GM15510 (cell line): ENCODE results near the gene KCNIP4.

Experiments
- POLR2A ChIP-seq: IDR thresholded peaks from 3 replicates; pipeline ENCODE4 v1.6.1; 2011; ENCODE audit warnings: borderline replicate concordance; ENCODE audit not compliant: insufficient read length; ENCODE audit errors: extremely low read depth

KCNIP4 gene

DNA sequence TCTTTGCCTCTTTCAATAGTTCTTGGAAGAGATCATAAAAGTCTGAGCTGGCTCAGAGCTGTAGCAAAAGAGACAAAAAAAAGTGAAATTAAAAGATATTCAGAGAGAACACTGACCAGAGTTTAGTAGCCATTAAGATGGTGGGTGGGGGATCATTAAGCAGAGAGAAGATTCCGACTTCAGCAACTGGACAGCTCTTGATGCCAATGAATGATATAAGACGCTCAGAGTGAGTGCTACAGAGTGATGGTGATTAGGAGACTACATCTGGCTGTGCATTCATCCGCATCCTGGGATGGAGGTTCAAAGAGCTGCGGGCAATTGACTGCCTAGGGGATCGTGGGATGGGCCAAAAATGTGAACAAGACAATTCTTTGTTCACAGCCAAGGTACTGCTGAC, 1069.8 kb downstream of the KCNIP4 start:
- no peak for TF ChIP-seq POLR2A

DNA sequence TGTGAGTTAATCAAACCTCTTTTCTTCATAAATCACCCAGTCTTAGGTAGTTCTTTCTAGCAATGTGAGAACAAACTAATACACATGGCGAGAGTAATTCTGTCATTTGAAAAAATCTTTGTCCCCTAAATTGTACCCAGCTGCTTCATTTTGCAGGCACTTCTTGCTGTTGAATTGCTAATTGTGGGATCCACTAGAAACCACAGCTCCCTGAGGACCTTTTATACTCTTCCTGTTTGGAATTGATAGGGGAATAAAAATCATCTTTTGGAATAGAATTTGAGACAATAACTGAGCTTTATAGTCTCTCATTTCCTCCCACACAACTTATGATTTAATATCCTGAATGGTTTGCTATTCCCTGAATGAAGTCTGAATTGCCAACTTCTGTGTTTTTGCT, 1078.1 kb downstream of the KCNIP4 start:
- no peak for TF ChIP-seq POLR2A

DNA sequence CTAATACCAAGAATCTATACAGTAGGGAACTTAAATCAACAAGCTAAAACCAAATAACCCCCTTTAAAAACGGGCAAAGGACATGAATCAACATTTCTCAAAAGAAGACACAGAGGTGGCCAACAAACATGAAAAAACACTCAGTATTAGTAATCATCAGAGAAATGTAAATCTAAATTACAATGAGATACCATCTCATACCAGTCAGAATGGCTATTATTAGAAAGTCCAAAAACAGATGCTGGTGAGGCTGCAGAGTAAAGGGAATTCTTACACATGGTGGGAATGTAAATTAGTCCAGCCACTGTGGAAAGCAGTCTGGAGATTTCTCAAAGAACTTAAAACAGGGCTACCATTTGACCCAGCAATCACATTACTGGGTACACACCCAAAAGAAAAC, 1080.5 kb downstream of the KCNIP4 start:
- no peak for TF ChIP-seq POLR2A

GRCh38 chr4:20860878-20861277, 1087.7 kb downstream of the KCNIP4 start:
- TF ChIP-seq POLR2A: no peak

- TF ChIP-seq POLR2A: no peak
Measured at GRCh38 chr4:20859097-20859781, 1089.3 kb downstream of the KCNIP4 start.

- TF ChIP-seq POLR2A: no peak
Measured at GRCh38 chr4:20857081-20857480, 1091.5 kb downstream of the KCNIP4 start.

GRCh38 chr4:20847124-20847747, 1101.3 kb downstream of the KCNIP4 start:
- no peak for TF ChIP-seq POLR2A

GRCh38 chr4:20844311-20844710, 1104.3 kb downstream of the KCNIP4 start:
- TF ChIP-seq POLR2A: no peak

DNA sequence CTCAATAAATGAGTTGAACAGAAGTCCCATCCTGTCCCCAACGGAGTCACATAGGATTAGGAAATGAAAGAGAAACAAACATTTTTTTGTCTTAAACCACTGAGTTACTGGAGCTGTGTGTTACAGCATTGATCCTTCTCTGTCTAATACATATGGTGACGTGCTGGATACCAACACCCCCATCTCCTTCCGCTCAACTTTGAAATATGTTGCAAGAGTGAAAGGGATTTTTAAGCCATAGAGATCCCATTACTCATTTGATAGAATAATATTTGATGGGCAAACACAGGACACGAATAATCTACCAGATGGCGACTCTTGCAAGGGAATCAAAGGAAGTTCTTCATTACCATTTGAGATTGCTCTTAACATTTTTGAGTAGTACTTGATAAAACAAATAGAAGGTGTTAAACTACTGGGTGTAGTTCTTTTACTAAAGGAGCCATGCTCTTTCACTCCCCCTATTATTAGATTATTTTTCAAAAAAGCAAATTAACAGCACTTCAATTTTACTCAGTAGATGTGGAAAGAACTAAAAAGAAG, 1107.9 kb downstream of the KCNIP4 start:
- TF ChIP-seq POLR2A: no peak

- no peak for TF ChIP-seq POLR2A
Measured at GRCh38 chr4:20839957-20840356, 1108.6 kb downstream of the KCNIP4 start.

DNA sequence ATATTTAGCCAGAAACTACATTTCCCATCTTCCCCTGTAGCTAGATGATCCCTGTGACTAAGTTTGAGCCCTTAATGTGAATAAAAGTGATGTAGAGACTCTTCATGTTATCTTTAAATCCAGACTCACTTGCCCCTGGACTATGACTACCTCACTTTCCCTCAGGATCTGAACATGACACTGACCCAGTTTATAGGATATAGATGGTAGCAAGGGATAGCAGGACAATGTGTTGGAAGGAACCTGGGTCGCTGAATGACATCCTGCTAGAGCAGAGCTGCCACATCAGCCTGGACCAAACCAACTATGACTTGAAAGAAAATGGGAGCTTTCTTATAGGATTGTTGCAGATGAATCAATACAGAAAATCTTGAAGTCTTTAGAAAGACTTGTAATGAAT, 1110.1 kb downstream of the KCNIP4 start:
- TF ChIP-seq POLR2A: no peak

- no peak for TF ChIP-seq POLR2A
Measured at GRCh38 chr4:20832826-20833225, 1115.7 kb downstream of the KCNIP4 start.

DNA sequence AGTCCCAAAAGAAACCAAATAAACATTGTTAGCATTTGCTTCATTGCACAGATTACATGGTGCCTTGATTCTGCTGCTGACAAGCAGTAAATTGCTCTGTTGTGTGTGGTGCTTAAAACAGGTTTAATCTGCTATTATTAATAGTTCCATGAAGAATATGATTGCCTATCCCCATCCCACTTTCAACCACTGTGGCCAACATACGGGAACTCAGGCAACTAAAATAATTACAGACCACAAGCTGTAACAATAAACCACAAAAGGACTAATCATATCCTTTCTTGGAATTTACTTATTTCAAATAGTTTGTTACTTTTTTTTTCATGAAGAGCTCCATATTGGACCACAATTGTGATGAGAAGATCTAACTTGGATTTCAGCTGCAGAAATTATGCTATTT, 1116.8 kb downstream of the KCNIP4 start:
- TF ChIP-seq POLR2A: no peak

- no peak for TF ChIP-seq POLR2A
Measured at GRCh38 chr4:20829617-20830357, 1118.8 kb downstream of the KCNIP4 start.

- TF ChIP-seq POLR2A: no peak
Measured at GRCh38 chr4:20825505-20825904, 1123.1 kb downstream of the KCNIP4 start.
